A549 (cell line): ENCODE results near the gene LINC01488. TPM values are rescaled to one million over a fixed set of nuclear protein-coding genes. Genes with fewer than 3 reads are reported as not detected.
A peak's percentile ranks its signal among the peaks of the same experiment; 100 is the strongest.

Source experiments
- ATAC-seq, 2 experiments: fragments of 200-7000 bp in 1 of 2; fragments of >200 bp in 1 of 2; cut with Nextera tagmentation in 1 of 2; cut with Tn5 transposase in 1 of 2; 3 replicates each; pipeline versions ENCODE4 v1.8.0 to v1.9.1; 2018 to 2020; ENCODE audit warnings: mild to moderate bottlenecking in 1 of 2, moderate library complexity in 1 of 2
- CTCF ChIA-PET: fragments of 300-600 bp; sonication (Branson Sonifier 250); formaldehyde crosslinking; extraction: SDS; loops from one replicate; lab custom pipeline; 2021; ENCODE audit warnings: antibody characterized with exemption, inconsistent platforms; lab: Yijun Ruan, JAX
- POLR2A ChIA-PET: fragments of 350-600 bp; formaldehyde crosslinking; extraction: SDS; loops from one replicate; lab custom pipeline; 2021; ENCODE audit warnings: antibody characterized with exemption, inconsistent platforms; lab: Yijun Ruan, JAX
- DNase-seq, 2 experiments: peaks; one replicate each; pipeline versions ENCODE4 v3.0.0 to v3.0.0-alpha.2; 2011 to 2016; ENCODE audit warnings: low read depth in 1 of 2, low spot score in 1 of 2
- FAIRE-seq: peaks from 2 replicates; lab custom pipeline; 2011; peaks lifted over from hg19 to GRCh38; lab: Jason Lieb, UNC
- H3K27ac ChIP-seq, 2 experiments: fragments of >200 bp; sonication (Bioruptor Twin); formaldehyde crosslinking; 3 replicates each; pipeline ENCODE4 v1.5.1; 2016 to 2017
- H3K4me1 ChIP-seq: fragments of >200 bp; sonication (Bioruptor Twin); formaldehyde crosslinking; 3 replicates; pipeline ENCODE4 v1.6.1; 2016
- H3K4me2 ChIP-seq: fragments of >200 bp; sonication (Bioruptor Twin); formaldehyde crosslinking; 3 replicates; pipeline ENCODE4 v1.6.1; 2016
- H3K4me3 ChIP-seq: fragments of >200 bp; sonication (Bioruptor Twin); formaldehyde crosslinking; 3 replicates; pipeline ENCODE4 v1.5.1; 2016
- H3K9me3 ChIP-seq: fragments of >200 bp; sonication (Bioruptor Twin); formaldehyde crosslinking; 3 replicates; pipeline ENCODE4 v1.6.1; 2016
- BHLHE40 ChIP-seq: IDR thresholded peaks from 2 replicates; pipeline ENCODE4 v1.6.1; 2012; ENCODE audit warnings: low read depth, low read length, inconsistent platforms
- EHF ChIP-seq: fragments of 250-450 bp; sonication (Bioruptor Pico); IDR thresholded peaks from 2 replicates; pipeline ENCODE4 v1.5.0; 2020; ENCODE audit warnings: mild to moderate bottlenecking
- EP300 ChIP-seq, 2 experiments: fragments of >200 bp; sonication (Bioruptor Twin); formaldehyde crosslinking; IDR thresholded peaks; 2 replicates in 1 of 2; 3 replicates in 1 of 2; pipeline ENCODE4 v1.6.1; 2016 to 2017
- ESRRA ChIP-seq: fragments of 150-350 bp; IDR thresholded peaks from 2 replicates; pipeline ENCODE4 v1.6.1; 2014; ENCODE audit warnings: mild to moderate bottlenecking, low read length, borderline replicate concordance
- GATA3 ChIP-seq: IDR thresholded peaks from 2 replicates; pipeline ENCODE4 v1.6.1; 2012; ENCODE audit warnings: borderline replicate concordance
- HEYL ChIP-seq: fragments of 250-450 bp; sonication (Bioruptor Pico); IDR thresholded peaks from 2 replicates; pipeline ENCODE4 v1.8.0; 2021; ENCODE audit warnings: mild to moderate bottlenecking, moderate library complexity
- HOXB13 ChIP-seq: fragments of 250-450 bp; sonication (Bioruptor Pico); IDR thresholded peaks from 2 replicates; pipeline ENCODE4 v1.5.0; 2020; ENCODE audit warnings: low read depth, mild to moderate bottlenecking, moderate library complexity
- HOXB5 ChIP-seq: fragments of 250-450 bp; sonication (Bioruptor Pico); IDR thresholded peaks from 2 replicates; pipeline ENCODE4 v1.5.0; 2020; ENCODE audit warnings: mild to moderate bottlenecking, moderate library complexity
- JUNB ChIP-seq: fragments of >200 bp; sonication (Bioruptor Twin); formaldehyde crosslinking; IDR thresholded peaks from 2 replicates; pipeline ENCODE4 v1.6.1; 2016
- KDM1A ChIP-seq: fragments of 200-600 bp; sonication (generic); IDR thresholded peaks from 2 replicates; pipeline ENCODE4 v1.6.1; 2016; ENCODE audit warnings: low read depth, mild to moderate bottlenecking
- MAFK ChIP-seq: fragments of 450-650 bp; IDR thresholded peaks from 2 replicates; pipeline ENCODE4 v1.6.1; 2014; ENCODE audit not compliant: partially characterized antibody
- NPAS2 ChIP-seq: fragments of 250-450 bp; sonication (Bioruptor Pico); IDR thresholded peaks from 2 replicates; pipeline ENCODE4 v1.8.0; 2022; ENCODE audit warnings: mild to moderate bottlenecking, moderate library complexity, borderline replicate concordance
- NR3C1 ChIP-seq: fragments of >200 bp; sonication (Bioruptor Twin); formaldehyde crosslinking; IDR thresholded peaks from 3 replicates; pipeline ENCODE4 v1.6.1; 2017
- RCOR1 ChIP-seq: fragments of 150-350 bp; IDR thresholded peaks from 2 replicates; pipeline ENCODE4 v1.6.1; 2014; ENCODE audit warnings: antibody characterized with exemption, low read length, low read depth
- ZFP36 ChIP-seq: fragments of 450-650 bp; IDR thresholded peaks from 2 replicates; pipeline ENCODE4 v1.6.1; 2014; ENCODE audit warnings: borderline replicate concordance; ENCODE audit not compliant: partially characterized antibody
- ZNF302 ChIP-seq: fragments of 250-450 bp; sonication (Bioruptor Pico); IDR thresholded peaks from 2 replicates; pipeline ENCODE4 v1.9.0; 2021; ENCODE audit warnings: inconsistent platforms, mild to moderate bottlenecking, moderate library complexity
- ZSCAN20 ChIP-seq: fragments of 250-450 bp; sonication (Bioruptor Pico); IDR thresholded peaks from 2 replicates; pipeline ENCODE4 v1.8.0; 2022; ENCODE audit warnings: mild to moderate bottlenecking, moderate library complexity
- WGBS: methylation state at CpG from one replicate; pipeline ENCODE4 v1.1.6; 2017; ENCODE audit errors: missing lambda C conversion rate; 5-methylcytosine and 5-hydroxymethylcytosine counted together
- polyA plus RNA-seq, 4 experiments: library from polyadenylated mRNA; depleted of rRNA in 3 of 4; stranded (reverse); fragments of >200 nt; fragmentation: RNase III in 1 of 4; extraction: RNeasy Plus Mini Kit Qiagen cat#74134 plus additional on column Dnase treatment in 1 of 4; gene quantifications; 2 replicates in 3 of 4; 3 replicates in 1 of 4; pipeline ENCODE4 v1.2.3, GENCODE V29; 2011 to 2017
- TF ChIP-seq, protein P1 (sequence below): fragments of >200 bp; sonication (Bioruptor Twin); formaldehyde crosslinking; IDR thresholded peaks from 3 replicates; pipeline ENCODE4 v1.6.1; 2016
- TF ChIP-seq, protein P2 (sequence below): fragments of 250-450 bp; sonication (Bioruptor Pico); IDR thresholded peaks from 2 replicates; pipeline ENCODE4 v1.5.0; 2021; ENCODE audit warnings: mild to moderate bottlenecking, moderate library complexity, borderline replicate concordance
- TF ChIP-seq, protein P3 (sequence below): fragments of 450-650 bp; IDR thresholded peaks from 2 replicates; pipeline ENCODE4 v1.6.1; 2014; ENCODE audit warnings: antibody characterized with exemption
- TF ChIP-seq, protein P4 (sequence below): fragments of 200-600 bp; sonication (generic); IDR thresholded peaks from 2 replicates; pipeline ENCODE4 v1.6.1; 2016; ENCODE audit warnings: antibody characterized with exemption, mild to moderate bottlenecking, moderate library complexity
- TF ChIP-seq, protein P5 (sequence below): IDR thresholded peaks from 2 replicates; pipeline ENCODE4 v1.6.1; 2012

LINC01488 gene
- polyA plus RNA-seq, 2 of the 4 experiments (the other 2 are of a cell fraction), result 0.05 TPM; not detected in 1

DNA sequence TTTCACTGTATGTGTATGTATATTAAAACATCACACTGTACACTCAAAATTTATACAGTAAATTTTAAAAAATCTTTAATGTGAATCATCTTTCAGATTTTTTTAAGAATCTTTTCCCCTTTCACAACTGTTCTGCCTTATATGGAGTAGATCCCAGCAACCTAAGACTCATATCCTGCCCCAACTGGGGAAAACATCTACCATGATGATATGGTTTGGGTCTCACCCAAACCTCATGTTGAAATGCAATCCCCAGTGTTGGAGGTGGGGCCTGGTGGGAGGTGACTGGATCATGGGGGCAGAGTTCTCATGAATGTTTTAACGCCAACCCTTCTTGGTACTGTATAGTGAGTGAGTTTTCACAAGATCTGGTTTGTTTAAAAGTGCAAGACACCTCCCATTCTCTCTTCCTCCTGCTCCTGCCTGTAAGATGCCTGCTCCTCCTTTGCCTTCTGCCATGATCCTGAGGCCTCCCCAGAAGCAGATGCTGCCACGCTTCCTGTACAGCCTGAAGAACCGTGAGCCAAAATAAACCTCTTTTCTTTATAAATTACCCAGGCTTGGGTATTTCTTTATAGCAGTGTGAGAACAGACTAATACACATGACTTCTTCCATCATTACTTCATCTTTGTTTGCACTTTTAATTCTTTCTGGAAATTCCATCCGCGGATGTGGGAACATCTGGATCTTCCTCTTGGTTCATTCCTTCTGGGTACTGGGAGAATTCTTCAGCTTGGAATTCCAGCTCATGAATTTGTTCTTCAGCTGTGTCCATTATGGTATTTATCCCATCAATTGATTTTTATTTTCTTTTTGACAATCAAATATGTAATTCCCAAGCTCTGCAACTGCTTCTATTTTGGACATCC lies 36.9 kb downstream of the LINC01488 start:
- H3K4me1 ChIP-seq, result peaks cover 10% of the 10 kb centered on the region
- WGBS, result 92% methylated on average over 5 of the region's 5 CpGs
- no peak for TF ChIP-seq NR3C1
- TF ChIP-seq, protein P1, sequence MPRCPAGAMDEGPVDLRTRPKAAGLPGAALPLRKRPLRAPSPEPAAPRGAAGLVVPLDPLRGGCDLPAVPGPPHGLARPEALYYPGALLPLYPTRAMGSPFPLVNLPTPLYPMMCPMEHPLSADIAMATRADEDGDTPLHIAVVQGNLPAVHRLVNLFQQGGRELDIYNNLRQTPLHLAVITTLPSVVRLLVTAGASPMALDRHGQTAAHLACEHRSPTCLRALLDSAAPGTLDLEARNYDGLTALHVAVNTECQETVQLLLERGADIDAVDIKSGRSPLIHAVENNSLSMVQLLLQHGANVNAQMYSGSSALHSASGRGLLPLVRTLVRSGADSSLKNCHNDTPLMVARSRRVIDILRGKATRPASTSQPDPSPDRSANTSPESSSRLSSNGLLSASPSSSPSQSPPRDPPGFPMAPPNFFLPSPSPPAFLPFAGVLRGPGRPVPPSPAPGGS, result no peak
- TF ChIP-seq ESRRA, result no peak
- no peak for TF ChIP-seq BHLHE40
- TF ChIP-seq RCOR1, result no peak
- TF ChIP-seq, protein P2, sequence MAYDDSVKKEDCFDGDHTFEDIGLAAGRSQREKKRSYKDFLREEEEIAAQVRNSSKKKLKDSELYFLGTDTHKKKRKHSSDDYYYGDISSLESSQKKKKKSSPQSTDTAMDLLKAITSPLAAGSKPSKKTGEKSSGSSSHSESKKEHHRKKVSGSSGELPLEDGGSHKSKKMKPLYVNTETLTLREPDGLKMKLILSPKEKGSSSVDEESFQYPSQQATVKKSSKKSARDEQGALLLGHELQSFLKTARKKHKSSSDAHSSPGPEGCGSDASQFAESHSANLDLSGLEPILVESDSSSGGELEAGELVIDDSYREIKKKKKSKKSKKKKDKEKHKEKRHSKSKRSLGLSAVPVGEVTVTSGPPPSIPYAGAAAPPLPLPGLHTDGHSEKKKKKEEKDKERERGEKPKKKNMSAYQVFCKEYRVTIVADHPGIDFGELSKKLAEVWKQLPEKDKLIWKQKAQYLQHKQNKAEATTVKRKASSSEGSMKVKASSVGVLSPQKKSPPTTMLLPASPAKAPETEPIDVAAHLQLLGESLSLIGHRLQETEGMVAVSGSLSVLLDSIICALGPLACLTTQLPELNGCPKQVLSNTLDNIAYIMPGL (CRISPR knock-in tag), result no peak
- ChIA-PET POLR2A (no interaction called here), CTCF (interaction anchor here (0.6 to 1.2 kb wide), 2 partner anchors 23 to 65 kb away, joined by 3 to 5 read pairs; no protein-coding TSS in a partner anchor)
- ATAC-seq (no peak), DNase-seq (no peak), FAIRE-seq (no peak)
- H3K27ac ChIP-seq, result no peak overlapping the region
- H3K9me3 ChIP-seq, result peaks cover 35% of the 10 kb centered on the region
- no peak overlapping the region for H3K4me2 ChIP-seq
- H3K4me3 ChIP-seq, result no peak overlapping the region

DNA sequence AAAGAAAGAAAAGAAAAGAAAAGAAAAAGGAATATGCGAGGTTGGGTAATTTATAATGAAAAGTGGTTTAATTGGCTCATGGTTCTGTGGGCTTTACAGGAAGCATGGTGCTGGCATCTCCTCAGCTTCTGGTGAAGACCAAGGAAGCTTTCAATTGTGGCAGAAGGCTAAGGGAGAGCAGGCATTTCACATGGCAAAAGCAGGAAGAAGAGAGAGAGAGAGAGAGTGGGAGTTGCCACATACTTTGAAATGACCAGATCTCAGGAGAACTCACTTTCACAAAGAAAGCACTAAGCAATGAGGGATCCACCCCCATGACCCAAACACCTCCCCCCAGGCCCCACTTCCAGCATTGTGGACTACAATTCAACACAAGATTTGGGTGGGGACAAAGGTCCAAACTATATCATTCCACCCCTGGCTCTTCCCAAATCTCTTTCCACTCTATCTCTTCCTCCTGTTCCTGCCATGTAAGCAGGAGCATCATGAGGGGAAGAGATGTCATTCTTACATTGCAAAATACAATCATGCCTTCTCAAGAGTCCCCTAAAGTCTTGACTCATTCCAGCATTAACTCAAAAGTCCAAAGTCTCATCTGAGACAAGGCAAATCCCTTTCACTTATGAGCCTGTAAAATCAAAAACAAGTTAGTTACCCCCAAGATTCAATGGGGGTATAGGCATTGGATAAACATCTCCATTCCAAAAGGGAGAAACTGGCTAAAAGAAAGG lies 38.9 kb downstream of the LINC01488 start:
- TF ChIP-seq JUNB (no peak), HOXB13 (CRISPR knock-in tag) (no peak), ZSCAN20 (no peak), MAFK (no peak), GATA3 (no peak), RCOR1 (no peak), NPAS2 (no peak), HOXB5 (CRISPR knock-in tag) (no peak), ZNF302 (no peak), HEYL (CRISPR knock-in tag) (no peak), ZFP36 (no peak), KDM1A (no peak), EP300 (IDR thresholded peaks at IDR 0.05) (no peak), EHF (CRISPR knock-in tag) (no peak)
- TF ChIP-seq, protein P3, sequence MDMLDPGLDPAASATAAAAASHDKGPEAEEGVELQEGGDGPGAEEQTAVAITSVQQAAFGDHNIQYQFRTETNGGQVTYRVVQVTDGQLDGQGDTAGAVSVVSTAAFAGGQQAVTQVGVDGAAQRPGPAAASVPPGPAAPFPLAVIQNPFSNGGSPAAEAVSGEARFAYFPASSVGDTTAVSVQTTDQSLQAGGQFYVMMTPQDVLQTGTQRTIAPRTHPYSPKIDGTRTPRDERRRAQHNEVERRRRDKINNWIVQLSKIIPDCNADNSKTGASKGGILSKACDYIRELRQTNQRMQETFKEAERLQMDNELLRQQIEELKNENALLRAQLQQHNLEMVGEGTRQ, result no peak
- TF ChIP-seq, protein P4, sequence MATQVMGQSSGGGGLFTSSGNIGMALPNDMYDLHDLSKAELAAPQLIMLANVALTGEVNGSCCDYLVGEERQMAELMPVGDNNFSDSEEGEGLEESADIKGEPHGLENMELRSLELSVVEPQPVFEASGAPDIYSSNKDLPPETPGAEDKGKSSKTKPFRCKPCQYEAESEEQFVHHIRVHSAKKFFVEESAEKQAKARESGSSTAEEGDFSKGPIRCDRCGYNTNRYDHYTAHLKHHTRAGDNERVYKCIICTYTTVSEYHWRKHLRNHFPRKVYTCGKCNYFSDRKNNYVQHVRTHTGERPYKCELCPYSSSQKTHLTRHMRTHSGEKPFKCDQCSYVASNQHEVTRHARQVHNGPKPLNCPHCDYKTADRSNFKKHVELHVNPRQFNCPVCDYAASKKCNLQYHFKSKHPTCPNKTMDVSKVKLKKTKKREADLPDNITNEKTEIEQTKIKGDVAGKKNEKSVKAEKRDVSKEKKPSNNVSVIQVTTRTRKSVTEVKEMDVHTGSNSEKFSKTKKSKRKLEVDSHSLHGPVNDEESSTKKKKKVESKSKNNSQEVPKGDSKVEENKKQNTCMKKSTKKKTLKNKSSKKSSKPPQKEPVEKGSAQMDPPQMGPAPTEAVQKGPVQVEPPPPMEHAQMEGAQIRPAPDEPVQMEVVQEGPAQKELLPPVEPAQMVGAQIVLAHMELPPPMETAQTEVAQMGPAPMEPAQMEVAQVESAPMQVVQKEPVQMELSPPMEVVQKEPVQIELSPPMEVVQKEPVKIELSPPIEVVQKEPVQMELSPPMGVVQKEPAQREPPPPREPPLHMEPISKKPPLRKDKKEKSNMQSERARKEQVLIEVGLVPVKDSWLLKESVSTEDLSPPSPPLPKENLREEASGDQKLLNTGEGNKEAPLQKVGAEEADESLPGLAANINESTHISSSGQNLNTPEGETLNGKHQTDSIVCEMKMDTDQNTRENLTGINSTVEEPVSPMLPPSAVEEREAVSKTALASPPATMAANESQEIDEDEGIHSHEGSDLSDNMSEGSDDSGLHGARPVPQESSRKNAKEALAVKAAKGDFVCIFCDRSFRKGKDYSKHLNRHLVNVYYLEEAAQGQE, result no peak
- TF ChIP-seq, protein P5, sequence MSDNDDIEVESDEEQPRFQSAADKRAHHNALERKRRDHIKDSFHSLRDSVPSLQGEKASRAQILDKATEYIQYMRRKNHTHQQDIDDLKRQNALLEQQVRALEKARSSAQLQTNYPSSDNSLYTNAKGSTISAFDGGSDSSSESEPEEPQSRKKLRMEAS, result no peak
- Histone ChIP-seq H3K4me2 (0 out of 3 replicates have a peak overlapping the region, but pooled peaks have one; percentile 4), H3K9me3 (peaks cover 35% of the 10 kb centered on the region), H3K4me3 (no peak overlapping the region), H3K4me1 (peaks cover 10% of the 10 kb centered on the region), H3K27ac (no peak overlapping the region)
- ChIA-PET CTCF (no interaction called here), POLR2A (interaction anchor here (0.6 kb wide), 1 partner anchor 119 kb away, joined by 3 read pairs; no protein-coding TSS in a partner anchor)
- ATAC-seq (no peak), FAIRE-seq (no peak), DNase-seq (no peak)
- WGBS, result 90% methylated on average over 1 of the region's 1 CpG
